GM19035 (cell line): ENCODE measurements around the gene ADAM29.
"Not testable (repeated sequence)": the region's sequence is repeated elsewhere in the genome, so short reads cannot be mapped to it uniquely, and the experiment has no call there.

Experiments used
- ATAC-seq: cut with Tn5 transposase; IDR thresholded peaks from one replicate; pipeline ENCODE4 v1.9.1; 2021; ENCODE audit not compliant: unreplicated experiment

ADAM29 gene

DNA sequence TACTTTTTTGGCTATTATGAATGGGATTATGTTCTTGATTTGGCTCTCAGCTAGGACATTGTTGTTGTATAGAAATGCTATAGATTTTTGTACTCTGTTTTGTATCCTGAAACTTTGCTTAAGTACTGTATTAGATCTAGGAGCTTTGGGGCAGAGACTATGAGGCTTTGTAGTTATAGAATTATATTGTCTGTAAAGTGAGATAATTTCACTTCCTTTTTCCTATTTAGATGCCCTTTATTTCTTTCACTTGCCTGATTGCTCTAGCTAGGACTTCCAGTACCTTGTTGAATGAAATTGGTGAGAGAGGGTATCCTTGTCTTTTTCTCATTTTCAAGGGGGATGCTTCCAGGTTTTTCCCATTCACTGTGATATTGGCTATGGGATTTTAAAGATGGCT lies 28.1 kb downstream of the ADAM29 start:
- ATAC-seq = no peak

DNA sequence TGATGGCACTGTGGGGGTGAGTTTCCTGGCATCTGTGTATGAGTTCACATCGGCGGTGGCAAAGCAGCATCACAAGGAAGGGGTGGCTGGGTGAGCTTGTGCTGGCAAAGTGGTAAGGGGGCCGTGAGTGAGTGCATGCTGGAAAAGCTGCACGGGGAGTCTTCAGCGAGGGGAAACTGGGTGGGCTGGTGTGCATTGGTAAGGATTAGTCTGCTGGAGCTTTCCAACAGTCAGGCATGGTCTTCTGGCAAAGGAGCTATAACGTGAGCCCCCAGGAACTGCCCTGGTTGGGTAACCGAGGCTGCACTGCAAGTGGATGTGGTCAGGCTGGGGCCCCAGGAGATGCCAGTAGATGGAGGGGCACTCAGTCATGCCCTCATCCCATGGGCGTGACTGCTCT lies 30.7 kb downstream of the ADAM29 start:
- no peak for ATAC-seq

DNA sequence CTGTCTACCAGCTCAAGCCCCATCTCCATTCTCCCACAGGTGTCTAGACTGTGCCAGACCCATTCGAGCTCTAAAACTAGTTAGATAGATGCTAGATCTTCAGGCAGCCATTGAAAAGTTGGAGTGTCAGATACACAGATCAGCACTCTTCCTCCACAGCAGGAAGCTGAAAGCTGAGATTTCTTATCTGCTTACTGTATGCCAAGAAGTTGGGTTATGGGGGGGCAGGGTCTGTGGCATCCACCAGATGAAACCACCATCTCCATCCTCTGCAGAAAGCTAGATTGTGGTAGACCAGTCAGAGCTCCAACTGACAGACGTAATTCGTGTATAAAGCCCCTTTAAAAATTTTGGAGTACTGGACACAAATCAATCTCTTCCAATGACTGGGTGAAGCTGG lies 54.8 kb downstream of the ADAM29 start:
- no peak for ATAC-seq

DNA sequence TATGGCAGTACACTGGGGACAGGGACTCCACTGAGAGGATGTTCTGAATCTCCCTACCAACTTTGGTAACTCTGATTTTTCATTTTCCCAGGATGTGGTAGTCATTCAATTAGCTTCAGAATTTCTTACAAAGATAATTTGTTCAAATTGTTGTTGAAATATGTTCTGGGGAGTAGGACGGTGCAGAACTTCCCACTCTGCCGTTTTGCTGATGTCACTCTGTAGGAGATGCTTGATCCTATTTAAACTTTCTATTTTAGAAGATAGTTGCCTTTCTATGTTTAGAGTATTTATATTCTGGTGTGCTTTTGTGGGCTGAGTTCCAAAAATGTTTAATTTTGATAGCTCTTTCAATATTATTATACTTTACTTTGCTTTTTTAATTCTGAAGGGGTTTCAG lies 55.2 kb downstream of the ADAM29 start:
- no peak for ATAC-seq

DNA sequence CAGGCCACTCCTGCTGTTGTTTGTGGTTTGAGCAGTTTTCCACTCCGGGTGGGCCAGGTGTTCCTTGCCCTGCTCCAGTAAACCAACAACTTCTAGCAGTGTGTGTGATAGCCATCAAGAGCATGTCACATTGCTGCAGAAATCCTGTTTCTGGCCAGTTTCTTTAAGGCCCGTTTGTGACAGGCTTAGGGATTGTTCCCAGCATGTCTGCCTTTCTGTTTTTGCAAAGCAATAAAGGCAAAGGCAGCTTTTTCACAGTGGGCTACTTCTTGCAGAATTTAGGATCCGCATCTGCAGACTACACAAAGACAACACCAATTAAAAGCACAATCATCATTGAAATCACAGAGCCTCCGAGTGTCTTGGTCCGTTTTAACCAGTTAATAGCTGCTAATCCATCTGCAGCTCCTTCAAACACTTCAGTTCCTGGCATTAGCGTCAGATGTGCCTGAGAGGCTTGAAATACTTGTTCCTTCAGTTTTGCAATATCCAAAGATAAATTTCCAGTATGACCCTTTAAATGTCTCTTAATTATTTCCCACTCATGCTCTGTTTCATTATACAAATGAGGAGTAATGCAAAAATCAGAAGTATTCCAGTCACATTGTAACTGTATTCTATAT lies 65.1 kb downstream of the ADAM29 start:
- no peak for ATAC-seq

DNA sequence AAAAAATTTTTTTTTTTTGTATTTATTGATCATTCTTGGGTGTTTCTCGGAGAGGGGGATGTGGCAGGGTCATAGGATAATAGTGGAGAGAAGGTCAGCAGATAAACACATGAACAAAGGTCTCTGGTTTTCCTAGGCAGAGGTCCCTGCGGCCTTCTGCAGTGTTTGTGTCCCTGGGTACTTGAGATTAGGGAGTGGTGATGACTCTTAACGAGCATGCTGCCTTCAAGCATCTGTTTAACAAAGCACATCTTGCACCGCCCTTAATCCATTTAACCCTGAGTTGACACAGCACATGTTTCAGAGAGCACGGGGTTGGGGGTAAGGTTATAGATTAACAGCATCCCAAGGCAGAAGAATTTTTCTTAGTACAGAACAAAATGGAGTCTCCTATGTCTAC lies 65.7 kb downstream of the ADAM29 start:
- not testable (repeated sequence) for ATAC-seq

DNA sequence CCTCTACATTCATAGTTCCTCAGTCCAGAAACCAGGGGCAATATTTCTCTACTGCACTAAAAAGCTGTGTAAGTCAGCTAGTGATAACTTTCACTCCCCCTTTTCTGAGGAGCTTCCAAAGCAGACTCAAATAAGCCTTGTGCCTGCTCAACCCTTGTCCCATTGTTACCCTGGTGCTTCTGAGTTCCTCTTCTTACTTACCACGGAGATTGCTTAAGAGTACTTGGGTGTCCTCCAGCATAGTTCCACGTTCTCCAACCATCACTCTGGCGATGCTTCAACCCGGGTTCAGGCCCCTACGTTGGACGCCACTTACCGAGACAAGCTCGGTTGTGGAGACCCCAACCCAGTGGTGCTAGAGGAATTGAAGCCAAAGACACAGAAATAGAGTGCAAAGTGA lies 71.6 kb downstream of the ADAM29 start:
- ATAC-seq = no peak

DNA sequence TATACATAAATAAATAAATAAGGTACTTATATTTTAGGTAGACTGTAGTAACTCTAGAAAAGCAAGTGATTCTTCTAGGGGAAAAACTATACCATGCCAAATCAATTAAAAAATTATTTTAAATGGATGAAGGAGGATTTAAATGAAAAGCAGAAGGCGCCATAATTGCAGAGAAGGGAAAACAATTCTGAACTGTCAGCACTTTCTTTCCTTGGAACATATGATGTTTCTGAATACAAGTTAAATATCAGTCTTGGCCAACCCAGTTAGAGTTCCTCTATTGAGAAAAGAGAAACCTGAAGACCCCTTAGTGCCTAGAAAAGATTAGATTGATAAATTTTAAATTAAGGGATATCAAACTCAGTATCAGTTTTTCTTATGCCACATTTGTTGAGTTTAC lies 75.8 kb downstream of the ADAM29 start:
- ATAC-seq = no peak

DNA sequence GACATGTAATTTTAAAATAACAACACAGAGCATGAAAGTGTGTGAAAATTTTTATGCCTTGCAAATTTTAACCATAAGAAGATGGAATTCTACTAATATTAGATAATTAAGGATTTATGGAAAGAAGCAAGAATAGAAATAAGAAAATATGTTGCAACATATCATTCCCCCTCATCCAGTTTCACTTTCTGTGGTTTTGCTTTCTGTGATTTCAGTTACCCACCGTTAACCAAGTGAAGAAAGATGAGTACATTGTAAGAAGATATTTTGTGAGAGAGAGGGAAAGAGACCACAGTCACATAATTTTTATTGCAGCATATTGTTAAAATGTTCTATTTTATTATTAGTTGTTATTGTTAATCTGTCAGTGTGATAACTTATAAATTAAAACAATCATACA lies 77.9 kb downstream of the ADAM29 start:
- ATAC-seq = no peak

DNA sequence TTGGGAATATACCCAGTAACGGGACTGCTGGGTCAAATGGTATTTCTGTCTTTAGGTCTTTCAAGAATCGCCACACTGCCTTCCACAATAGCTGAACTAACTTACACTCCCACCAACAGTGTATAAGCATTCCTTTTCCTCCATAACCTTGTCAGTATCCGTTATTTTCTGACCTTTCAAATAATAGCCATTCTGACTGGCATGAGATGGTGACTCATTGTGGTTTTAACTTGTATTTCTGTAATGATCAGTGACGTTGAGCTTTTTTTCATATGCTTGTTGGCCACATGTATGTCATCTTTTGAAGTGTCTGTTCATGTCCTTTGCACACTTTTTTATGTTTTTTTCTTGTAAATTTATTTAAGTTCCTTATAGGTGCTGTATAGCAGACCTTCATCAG lies 81.2 kb downstream of the ADAM29 start:
- no peak for ATAC-seq

DNA sequence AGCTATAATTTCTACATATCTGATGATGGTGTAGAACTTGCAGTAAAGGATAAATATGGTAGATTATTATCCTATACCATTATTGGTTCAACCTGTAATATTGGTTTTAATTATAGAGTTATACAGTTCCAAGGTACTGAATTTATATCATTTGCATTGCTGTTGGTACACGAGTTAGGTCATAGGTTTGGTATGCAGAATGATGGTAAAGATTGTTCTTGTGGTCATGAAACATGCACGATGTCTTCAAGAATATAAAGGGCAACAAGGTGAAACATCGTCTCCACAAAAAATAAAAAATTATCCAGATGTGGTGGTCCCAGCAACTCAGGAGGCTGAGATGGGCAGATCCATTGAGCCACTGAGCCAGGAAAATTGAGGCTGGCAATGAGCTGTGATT lies 99.6 kb downstream of the ADAM29 start:
- no peak for ATAC-seq

DNA sequence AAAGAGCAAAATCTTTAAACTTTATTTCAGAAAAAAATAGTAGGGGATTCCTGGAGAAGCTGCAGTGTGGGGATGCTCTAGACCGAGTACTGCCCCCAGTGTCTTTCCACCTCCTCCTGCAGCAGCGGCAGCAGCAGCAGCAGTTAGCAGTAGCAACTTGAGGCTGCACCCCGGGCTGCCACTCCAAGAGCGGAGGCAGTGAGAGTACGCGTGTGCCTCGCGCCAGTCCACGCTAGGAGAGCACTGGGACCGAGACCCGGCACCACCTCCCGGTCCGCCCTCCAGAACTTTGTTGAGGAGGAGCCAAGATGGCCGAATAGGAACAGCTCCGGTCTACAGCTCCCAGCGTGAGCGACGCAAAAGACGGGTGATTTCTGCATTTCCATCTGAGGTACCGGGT lies 101.3 kb downstream of the ADAM29 start:
- not testable (repeated sequence) for ATAC-seq
